HepG2 (cell line): Measurements from ENCODE around the gene SLC45A3. TPM values are rescaled to one million over a fixed set of nuclear protein-coding genes. Genes with fewer than 3 reads are reported as not detected.

Experiments used
- HDAC6 ChIP-seq: fragments of 200-600 bp; sonication (generic); IDR thresholded peaks from 2 replicates; pipeline ENCODE4 v1.7.0; 2017; ENCODE audit warnings: mild to moderate bottlenecking, antibody characterized with exemption, low read length, low read depth
- HNRNPUL1 ChIP-seq: fragments of 200-400 bp; formaldehyde crosslinking; IDR thresholded peaks from 2 replicates; pipeline ENCODE4 v1.6.1; 2017; ENCODE audit warnings: low read depth, mild to moderate bottlenecking, low read length, moderate library complexity
- MYNN ChIP-seq: sonication (generic); formaldehyde crosslinking; IDR thresholded peaks from 2 replicates; pipeline ENCODE4 v1.4.0; 2020; ENCODE audit warnings: mild to moderate bottlenecking, low read depth, missing genetic modification reagents
- PRMT3 ChIP-seq: sonication (generic); formaldehyde crosslinking; IDR thresholded peaks from 2 replicates; pipeline ENCODE4 v1.8.1; 2022; ENCODE audit warnings: low read depth, mild to moderate bottlenecking, moderate library complexity, missing genetic modification reagents, borderline replicate concordance
- PTBP1 ChIP-seq: fragments of 200-400 bp; formaldehyde crosslinking; IDR thresholded peaks from 2 replicates; pipeline ENCODE4 v1.6.1; 2018; ENCODE audit warnings: low read length, low read depth; ENCODE audit not compliant: poor library complexity, severe bottlenecking
- SMAD9 ChIP-seq: sonication (generic); formaldehyde crosslinking; IDR thresholded peaks from 2 replicates; pipeline ENCODE4 v1.5.1; 2020; ENCODE audit warnings: mild to moderate bottlenecking, missing genetic modification reagents
- ZNF264 ChIP-seq: sonication (generic); formaldehyde crosslinking; IDR thresholded peaks from 2 replicates; pipeline ENCODE4 v1.4.0; 2020; ENCODE audit warnings: missing genetic modification reagents
- ZNF274 ChIP-seq: sonication (generic); formaldehyde crosslinking; IDR thresholded peaks from 2 replicates; pipeline ENCODE4 v1.5.1; 2020; ENCODE audit warnings: mild to moderate bottlenecking, missing genetic modification reagents
- ZNF674 ChIP-seq: sonication (generic); formaldehyde crosslinking; IDR thresholded peaks from 2 replicates; pipeline ENCODE4 v1.5.0; 2020; ENCODE audit warnings: low read depth, mild to moderate bottlenecking, missing genetic modification reagents
- ZNF678 ChIP-seq: sonication (generic); formaldehyde crosslinking; IDR thresholded peaks from 2 replicates; pipeline ENCODE4 v1.4.0; 2020; ENCODE audit warnings: mild to moderate bottlenecking, missing genetic modification reagents
- polyA plus RNA-seq, 8 experiments: library from polyadenylated mRNA; depleted of rRNA in 3 of 8; stranded (reverse) in 7 of 8; unstranded in 1 of 8; fragments of >200 nt; fragmentation: Illumina TruSeq in 4 of 8; extraction: Trizol in 4 of 8; gene quantifications; 2 replicates each; pipeline versions ENCODE4 v1.2.1 to v1.2.3, GENCODE V29; 2011 to 2016; ENCODE audit warnings: low read depth in 4 of 8, missing spikeins in 1 of 8, mixed read lengths in 1 of 8; ENCODE audit not compliant: insufficient read depth in 1 of 8
- total RNA-seq, 5 experiments: library from RNA; depleted of rRNA; stranded (reverse); fragments of >200 nt; fragmentation: Illumina TruSeq; extraction: Trizol; gene quantifications; 2 replicates each; pipeline ENCODE4 v1.2.3, GENCODE V29; 2016; ENCODE audit warnings: low read depth in 1 of 5
- TF ChIP-seq, protein P1 (sequence below): sonication (generic); formaldehyde crosslinking; IDR thresholded peaks from 2 replicates; pipeline ENCODE4 v1.9.0; 2021; ENCODE audit warnings: mild to moderate bottlenecking, missing genetic modification reagents
- TF ChIP-seq, protein P2 (sequence below): sonication (generic); formaldehyde crosslinking; IDR thresholded peaks from 2 replicates; pipeline ENCODE4 v1.5.0; 2020; ENCODE audit warnings: missing genetic modification reagents
- TF ChIP-seq, protein P3 (sequence below): sonication (generic); formaldehyde crosslinking; IDR thresholded peaks from one replicate; pipeline ENCODE4 v1.5.1; 2020; ENCODE audit warnings: mild to moderate bottlenecking, missing genetic modification reagents; ENCODE audit errors: not compliant biosample characterization

The SLC45A3 gene
- total and polyA plus RNA-seq, 2 of the 13 experiments (the other 11 are each of a cell fraction or from before 2014, with no cell fraction given): 3.4 to 4.1 TPM

DNA sequence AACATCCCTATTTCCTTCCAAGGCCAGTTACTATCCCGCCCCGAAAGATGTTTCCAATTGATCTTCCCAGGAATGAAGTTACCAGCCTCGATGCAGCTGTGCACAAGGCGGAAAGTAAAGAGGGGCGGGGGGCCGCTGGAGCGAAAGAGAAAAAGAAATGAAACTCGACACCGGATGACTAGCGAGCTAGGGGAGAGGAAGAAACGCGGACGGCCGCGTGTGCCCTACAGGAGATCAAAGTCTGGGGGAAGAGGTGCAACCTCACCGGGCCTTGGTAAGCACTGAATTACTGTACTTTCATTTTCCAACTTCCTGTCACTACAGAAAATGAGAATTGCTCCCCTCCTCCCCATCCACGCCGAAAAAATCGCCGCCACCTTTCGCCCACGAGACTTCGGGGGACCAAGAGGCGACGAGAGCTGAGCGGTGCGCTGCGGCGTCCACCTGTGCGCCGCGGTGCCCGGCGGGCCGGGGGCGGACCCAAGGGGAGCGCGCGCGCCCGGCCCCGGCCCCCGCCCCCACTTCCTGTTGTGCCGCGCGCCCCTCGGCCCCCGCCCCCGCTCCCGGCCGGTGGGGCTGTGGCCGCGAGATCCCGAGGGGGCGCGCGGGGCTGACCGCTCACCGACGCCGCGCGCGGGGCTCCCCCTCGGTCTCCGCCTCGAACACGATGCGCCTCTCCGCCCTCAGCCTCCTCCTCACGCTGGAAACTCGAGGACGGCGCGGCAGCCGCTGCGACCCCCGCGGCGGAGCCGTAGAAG lies 49.1 kb downstream of the SLC45A3 start (continued):
- TF ChIP-seq ZNF274 (CRISPR knock-in tag) (no peak), SMAD9 (no peak), ZNF678 (CRISPR knock-in tag) (no peak), ZNF674 (no peak), PRMT3 (CRISPR knock-in tag) (0 out of 2 replicates have a peak, but pooled peaks have one; percentile 35), MYNN (CRISPR knock-in tag) (no peak), ZNF264 (CRISPR knock-in tag) (0 out of 2 replicates have a peak, but pooled peaks have one; percentile 52), HNRNPUL1 (no peak), HDAC6 (no peak), PTBP1 (no peak)
- TF ChIP-seq, protein P1, sequence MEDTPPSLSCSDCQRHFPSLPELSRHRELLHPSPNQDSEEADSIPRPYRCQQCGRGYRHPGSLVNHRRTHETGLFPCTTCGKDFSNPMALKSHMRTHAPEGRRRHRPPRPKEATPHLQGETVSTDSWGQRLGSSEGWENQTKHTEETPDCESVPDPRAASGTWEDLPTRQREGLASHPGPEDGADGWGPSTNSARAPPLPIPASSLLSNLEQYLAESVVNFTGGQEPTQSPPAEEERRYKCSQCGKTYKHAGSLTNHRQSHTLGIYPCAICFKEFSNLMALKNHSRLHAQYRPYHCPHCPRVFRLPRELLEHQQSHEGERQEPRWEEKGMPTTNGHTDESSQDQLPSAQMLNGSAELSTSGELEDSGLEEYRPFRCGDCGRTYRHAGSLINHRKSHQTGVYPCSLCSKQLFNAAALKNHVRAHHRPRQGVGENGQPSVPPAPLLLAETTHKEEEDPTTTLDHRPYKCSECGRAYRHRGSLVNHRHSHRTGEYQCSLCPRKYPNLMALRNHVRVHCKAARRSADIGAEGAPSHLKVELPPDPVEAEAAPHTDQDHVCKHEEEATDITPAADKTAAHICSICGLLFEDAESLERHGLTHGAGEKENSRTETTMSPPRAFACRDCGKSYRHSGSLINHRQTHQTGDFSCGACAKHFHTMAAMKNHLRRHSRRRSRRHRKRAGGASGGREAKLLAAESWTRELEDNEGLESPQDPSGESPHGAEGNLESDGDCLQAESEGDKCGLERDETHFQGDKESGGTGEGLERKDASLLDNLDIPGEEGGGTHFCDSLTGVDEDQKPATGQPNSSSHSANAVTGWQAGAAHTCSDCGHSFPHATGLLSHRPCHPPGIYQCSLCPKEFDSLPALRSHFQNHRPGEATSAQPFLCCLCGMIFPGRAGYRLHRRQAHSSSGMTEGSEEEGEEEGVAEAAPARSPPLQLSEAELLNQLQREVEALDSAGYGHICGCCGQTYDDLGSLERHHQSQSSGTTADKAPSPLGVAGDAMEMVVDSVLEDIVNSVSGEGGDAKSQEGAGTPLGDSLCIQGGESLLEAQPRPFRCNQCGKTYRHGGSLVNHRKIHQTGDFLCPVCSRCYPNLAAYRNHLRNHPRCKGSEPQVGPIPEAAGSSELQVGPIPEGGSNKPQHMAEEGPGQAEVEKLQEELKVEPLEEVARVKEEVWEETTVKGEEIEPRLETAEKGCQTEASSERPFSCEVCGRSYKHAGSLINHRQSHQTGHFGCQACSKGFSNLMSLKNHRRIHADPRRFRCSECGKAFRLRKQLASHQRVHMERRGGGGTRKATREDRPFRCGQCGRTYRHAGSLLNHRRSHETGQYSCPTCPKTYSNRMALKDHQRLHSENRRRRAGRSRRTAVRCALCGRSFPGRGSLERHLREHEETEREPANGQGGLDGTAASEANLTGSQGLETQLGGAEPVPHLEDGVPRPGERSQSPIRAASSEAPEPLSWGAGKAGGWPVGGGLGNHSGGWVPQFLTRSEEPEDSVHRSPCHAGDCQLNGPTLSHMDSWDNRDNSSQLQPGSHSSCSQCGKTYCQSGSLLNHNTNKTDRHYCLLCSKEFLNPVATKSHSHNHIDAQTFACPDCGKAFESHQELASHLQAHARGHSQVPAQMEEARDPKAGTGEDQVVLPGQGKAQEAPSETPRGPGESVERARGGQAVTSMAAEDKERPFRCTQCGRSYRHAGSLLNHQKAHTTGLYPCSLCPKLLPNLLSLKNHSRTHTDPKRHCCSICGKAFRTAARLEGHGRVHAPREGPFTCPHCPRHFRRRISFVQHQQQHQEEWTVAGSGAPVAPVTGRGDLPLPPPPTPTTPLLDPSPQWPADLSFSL (CRISPR knock-in tag): no peak
- TF ChIP-seq, protein P2, sequence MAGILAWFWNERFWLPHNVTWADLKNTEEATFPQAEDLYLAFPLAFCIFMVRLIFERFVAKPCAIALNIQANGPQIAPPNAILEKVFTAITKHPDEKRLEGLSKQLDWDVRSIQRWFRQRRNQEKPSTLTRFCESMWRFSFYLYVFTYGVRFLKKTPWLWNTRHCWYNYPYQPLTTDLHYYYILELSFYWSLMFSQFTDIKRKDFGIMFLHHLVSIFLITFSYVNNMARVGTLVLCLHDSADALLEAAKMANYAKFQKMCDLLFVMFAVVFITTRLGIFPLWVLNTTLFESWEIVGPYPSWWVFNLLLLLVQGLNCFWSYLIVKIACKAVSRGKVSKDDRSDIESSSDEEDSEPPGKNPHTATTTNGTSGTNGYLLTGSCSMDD (CRISPR knock-in tag): no peak
- TF ChIP-seq, protein P3, sequence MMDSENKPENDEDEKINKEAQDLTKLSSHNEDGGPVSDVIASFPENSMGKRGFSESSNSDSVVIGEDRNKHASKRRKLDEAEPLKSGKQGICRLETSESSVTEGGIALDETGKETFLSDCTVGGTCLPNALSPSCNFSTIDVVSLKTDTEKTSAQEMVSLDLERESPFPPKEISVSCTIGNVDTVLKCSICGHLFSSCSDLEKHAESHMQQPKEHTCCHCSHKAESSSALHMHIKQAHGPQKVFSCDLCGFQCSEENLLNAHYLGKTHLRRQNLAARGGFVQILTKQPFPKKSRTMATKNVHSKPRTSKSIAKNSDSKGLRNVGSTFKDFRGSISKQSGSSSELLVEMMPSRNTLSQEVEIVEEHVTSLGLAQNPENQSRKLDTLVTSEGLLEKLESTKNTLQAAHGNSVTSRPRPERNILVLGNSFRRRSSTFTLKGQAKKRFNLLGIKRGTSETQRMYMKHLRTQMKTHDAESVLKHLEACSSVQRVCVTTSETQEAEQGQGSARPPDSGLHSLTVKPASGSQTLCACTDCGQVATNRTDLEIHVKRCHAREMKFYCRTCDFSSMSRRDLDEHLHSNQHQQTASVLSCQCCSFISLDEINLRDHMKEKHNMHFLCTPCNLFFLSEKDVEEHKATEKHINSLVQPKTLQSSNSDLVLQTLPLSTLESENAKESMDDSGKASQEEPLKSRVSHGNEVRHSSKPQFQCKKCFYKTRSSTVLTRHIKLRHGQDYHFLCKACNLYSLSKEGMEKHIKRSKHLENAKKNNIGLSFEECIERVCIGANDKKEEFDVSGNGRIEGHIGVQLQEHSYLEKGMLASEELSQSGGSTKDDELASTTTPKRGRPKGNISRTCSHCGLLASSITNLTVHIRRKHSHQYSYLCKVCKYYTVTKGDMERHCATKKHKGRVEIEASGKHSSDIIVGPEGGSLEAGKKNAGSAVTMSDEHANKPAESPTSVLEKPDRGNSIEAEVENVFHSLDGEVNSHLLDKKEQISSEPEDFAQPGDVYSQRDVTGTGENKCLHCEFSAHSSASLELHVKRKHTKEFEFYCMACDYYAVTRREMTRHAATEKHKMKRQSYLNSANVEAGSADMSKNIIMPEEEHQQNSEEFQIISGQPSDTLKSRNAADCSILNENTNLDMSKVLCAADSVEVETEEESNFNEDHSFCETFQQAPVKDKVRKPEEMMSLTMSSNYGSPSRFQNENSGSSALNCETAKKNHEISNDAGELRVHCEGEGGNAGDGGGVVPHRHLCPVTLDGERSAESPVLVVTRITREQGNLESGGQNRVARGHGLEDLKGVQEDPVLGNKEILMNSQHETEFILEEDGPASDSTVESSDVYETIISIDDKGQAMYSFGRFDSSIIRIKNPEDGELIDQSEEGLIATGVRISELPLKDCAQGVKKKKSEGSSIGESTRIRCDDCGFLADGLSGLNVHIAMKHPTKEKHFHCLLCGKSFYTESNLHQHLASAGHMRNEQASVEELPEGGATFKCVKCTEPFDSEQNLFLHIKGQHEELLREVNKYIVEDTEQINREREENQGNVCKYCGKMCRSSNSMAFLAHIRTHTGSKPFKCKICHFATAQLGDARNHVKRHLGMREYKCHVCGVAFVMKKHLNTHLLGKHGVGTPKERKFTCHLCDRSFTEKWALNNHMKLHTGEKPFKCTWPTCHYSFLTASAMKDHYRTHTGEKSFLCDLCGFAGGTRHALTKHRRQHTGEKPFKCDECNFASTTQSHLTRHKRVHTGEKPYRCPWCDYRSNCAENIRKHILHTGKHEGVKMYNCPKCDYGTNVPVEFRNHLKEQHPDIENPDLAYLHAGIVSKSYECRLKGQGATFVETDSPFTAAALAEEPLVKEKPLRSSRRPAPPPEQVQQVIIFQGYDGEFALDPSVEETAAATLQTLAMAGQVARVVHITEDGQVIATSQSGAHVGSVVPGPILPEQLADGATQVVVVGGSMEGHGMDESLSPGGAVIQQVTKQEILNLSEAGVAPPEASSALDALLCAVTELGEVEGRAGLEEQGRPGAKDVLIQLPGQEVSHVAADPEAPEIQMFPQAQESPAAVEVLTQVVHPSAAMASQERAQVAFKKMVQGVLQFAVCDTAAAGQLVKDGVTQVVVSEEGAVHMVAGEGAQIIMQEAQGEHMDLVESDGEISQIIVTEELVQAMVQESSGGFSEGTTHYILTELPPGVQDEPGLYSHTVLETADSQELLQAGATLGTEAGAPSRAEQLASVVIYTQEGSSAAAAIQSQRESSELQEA (CRISPR knock-in tag): no peak
